OCI-LY1 (cell line): ENCODE data around the gene PRKAR2A.

Experiments used
- H2AFZ ChIP-seq: fragments of 200-600 bp; sonication (generic), shearing (Covaris generic); 2 replicates; pipeline ENCODE4 v1.6.0; 2014; ENCODE audit warnings: antibody characterized with exemption, mild to moderate bottlenecking, low read length
- H3F3A ChIP-seq: fragments of 200-600 bp; sonication (generic), shearing (Covaris generic); 2 replicates; pipeline ENCODE4 v1.6.0; 2014; ENCODE audit warnings: mild to moderate bottlenecking, antibody characterized with exemption, low read length, moderate library complexity; ENCODE audit not compliant: insufficient read depth
- H3K27ac ChIP-seq: fragments of 200-600 bp; sonication (generic); 2 replicates; pipeline ENCODE4 v1.5.1; 2014; ENCODE audit warnings: low read length, mixed run types, mild to moderate bottlenecking, low read depth; ENCODE audit not compliant: poor library complexity, severe bottlenecking
- H3K27me3 ChIP-seq: fragments of 200-600 bp; sonication (generic); 2 replicates; pipeline ENCODE4 v1.6.0; 2014; ENCODE audit warnings: antibody characterized with exemption, mild to moderate bottlenecking, low read length, moderate library complexity; ENCODE audit not compliant: insufficient read depth
- H3K36me3 ChIP-seq: fragments of 200-600 bp; sonication (generic); 2 replicates; pipeline ENCODE4 v1.6.1; 2014; ENCODE audit warnings: mild to moderate bottlenecking, antibody characterized with exemption, low read length, moderate library complexity, mixed read lengths; ENCODE audit not compliant: insufficient read depth
- H3K4me1 ChIP-seq: fragments of 200-600 bp; sonication (generic); 2 replicates; pipeline ENCODE4 v1.5.1; 2014; ENCODE audit warnings: mild to moderate bottlenecking, low read length, moderate library complexity; ENCODE audit not compliant: insufficient read depth, severe bottlenecking
- H3K4me2 ChIP-seq: fragments of 200-600 bp; sonication (generic), shearing (Covaris generic); 2 replicates; pipeline ENCODE4 v1.6.1; 2014; ENCODE audit warnings: low read length
- H3K4me3 ChIP-seq: fragments of 200-600 bp; sonication (generic); 2 replicates; pipeline ENCODE4 v1.5.1; 2014; ENCODE audit warnings: low read length, low read depth, mild to moderate bottlenecking, mixed read lengths; ENCODE audit not compliant: poor library complexity, severe bottlenecking
- H3K79me2 ChIP-seq: fragments of 200-600 bp; shearing (Covaris generic); 2 replicates; pipeline ENCODE4 v1.6.1; 2016; ENCODE audit warnings: mixed run types, low read length, mixed read lengths; ENCODE audit not compliant: insufficient read depth
- H3K9ac ChIP-seq: fragments of 200-600 bp; sonication (generic), shearing (Covaris generic); 2 replicates; pipeline ENCODE4 v1.6.1; 2014; ENCODE audit warnings: mild to moderate bottlenecking, low read length, mixed read lengths
- H3K9me2 ChIP-seq: fragments of 200-600 bp; sonication (generic), shearing (Covaris generic); 2 replicates; pipeline ENCODE4 v1.6.1; 2014; ENCODE audit warnings: low read depth, mild to moderate bottlenecking, low read length, mixed read lengths
- H3K9me3 ChIP-seq: fragments of 200-600 bp; shearing (Covaris generic); 2 replicates; pipeline ENCODE4 v1.6.1; 2014; ENCODE audit warnings: low read length, mixed read lengths
- H4K20me1 ChIP-seq: fragments of 200-600 bp; sonication (generic), shearing (Covaris generic); 2 replicates; pipeline ENCODE4 v1.6.0; 2016; ENCODE audit warnings: mild to moderate bottlenecking, low read length; ENCODE audit not compliant: insufficient read depth
- CTCF ChIP-seq: fragments of 200-600 bp; sonication (generic), shearing (Covaris generic); IDR thresholded peaks from 2 replicates; pipeline ENCODE4 v1.5.1; 2017; ENCODE audit warnings: mild to moderate bottlenecking, antibody characterized with exemption, low read length, moderate library complexity, mixed read lengths
- EZH2 ChIP-seq: fragments of 200-600 bp; sonication (generic), shearing (Covaris generic); IDR thresholded peaks from 2 replicates; pipeline ENCODE4 v1.8.0; 2017; ENCODE audit warnings: borderline replicate concordance, mixed run types, mild to moderate bottlenecking, antibody characterized with exemption, low read length, moderate library complexity, mixed read lengths

PRKAR2A gene

GRCh38 chr3:48891606-48892005 is 43.9 kb upstream of the PRKAR2A start:
- no peaks in the 10 kb centered on the region for H3K9me2 ChIP-seq
- H3K4me3 ChIP-seq: no peak overlapping the region
- TF ChIP-seq EZH2: no peak
- TF ChIP-seq CTCF: no peak
- no peaks in the 10 kb centered on the region for H3K4me1 ChIP-seq
- H2AFZ ChIP-seq: no peak overlapping the region
- H3F3A ChIP-seq: no peaks in the 10 kb centered on the region
- no peak overlapping the region for H3K4me2 ChIP-seq
- no peaks in the 10 kb centered on the region for H4K20me1 ChIP-seq
- no peaks in the 10 kb centered on the region for H3K79me2 ChIP-seq
- H3K27me3 ChIP-seq: no peaks in the 10 kb centered on the region
- H3K9me3 ChIP-seq: no peaks in the 10 kb centered on the region
- no peaks in the 10 kb centered on the region for H3K36me3 ChIP-seq
- H3K9ac ChIP-seq: no peak overlapping the region
- H3K27ac ChIP-seq: no peak overlapping the region

GRCh38 chr3:48885753-48886152 is 38.1 kb upstream of the PRKAR2A start:
- H3K27ac ChIP-seq: no peak overlapping the region
- TF ChIP-seq EZH2 (no peak), CTCF (no peak)

GRCh38 chr3:48881652-48882114 is 34.0 kb upstream of the PRKAR2A start:
- Histone ChIP-seq H3K79me2 (no peaks in the 10 kb centered on the region), H2AFZ (no peak overlapping the region)
- TF ChIP-seq EZH2 (no peak), CTCF (no peak)

More at GRCh38 chr3:48885753-48886152, 38.1 kb upstream of the PRKAR2A start:
- Histone ChIP-seq H3K4me1 (no peaks in the 10 kb centered on the region), H3K9ac (no peak overlapping the region), H4K20me1 (no peaks in the 10 kb centered on the region), H3K4me3 (no peak overlapping the region), H3K36me3 (peaks cover 7% of the 10 kb centered on the region; the same call in 1 of the 2 replicates), H3K9me2 (no peaks in the 10 kb centered on the region), H2AFZ (no peak overlapping the region), H3K9me3 (no peaks in the 10 kb centered on the region), H3K79me2 (no peaks in the 10 kb centered on the region), H3F3A (no peaks in the 10 kb centered on the region), H3K27me3 (no peaks in the 10 kb centered on the region), H3K4me2 (no peak overlapping the region)

More at GRCh38 chr3:48881652-48882114, 34.0 kb upstream of the PRKAR2A start:
- Histone ChIP-seq H3F3A (no peaks in the 10 kb centered on the region), H3K27me3 (no peaks in the 10 kb centered on the region), H3K27ac (no peak overlapping the region), H3K9me3 (no peaks in the 10 kb centered on the region), H3K9me2 (no peaks in the 10 kb centered on the region), H3K4me1 (peaks cover 7% of the 10 kb centered on the region), H3K9ac (no peak overlapping the region), H3K36me3 (peaks cover 8% of the 10 kb centered on the region; the same call in 1 of the 2 replicates), H4K20me1 (no peaks in the 10 kb centered on the region), H3K4me3 (no peak overlapping the region), H3K4me2 (no peak overlapping the region)
